K562 (cell line): ENCODE data around the gene HSDL1. TPM values are rescaled to one million over a fixed set of nuclear protein-coding genes. Genes with fewer than 3 reads are reported as not detected.

ENCODE experiments used
- ATAC-seq: fragments of 200-7000 bp; cut with Tn5 transposase; 3 replicates; pipeline ENCODE4 v1.9.1; 2020; ENCODE audit warnings: moderate library complexity
- BruUV-seq: library from RNA; stranded (reverse); fragments of 400-500 nt; replicated peaks from 2 replicates; lab custom pipeline; 2021; lab: Mats Ljungman, UMichigan
- CTCF ChIA-PET: fragments of 300-600 bp; formaldehyde crosslinking; extraction: SDS; loops from one replicate; lab custom pipeline; 2021; ENCODE audit warnings: low intra/inter-chr PET ratio; lab: Yijun Ruan, JAX
- POLR2A ChIA-PET: fragments of 300-600, 350-650 bp; sonication (Branson Sonifier 250); formaldehyde crosslinking; extraction: SDS; loops from one replicate; lab custom pipeline; 2021; ENCODE audit warnings: antibody characterized with exemption, inconsistent platforms; lab: Yijun Ruan, JAX
- DNase-seq, 4 experiments: peaks; one replicate each; pipeline versions ENCODE4 v3.0.0 to v3.0.0-alpha.2; 2011 to 2018; ENCODE audit warnings: low spot score in 3 of 4, mixed read lengths in 3 of 4; ENCODE audit errors: extremely low read depth in 1 of 4
- FAIRE-seq: peaks from 2 replicates; lab custom pipeline; 2011; peaks lifted over from hg19 to GRCh38; lab: Jason Lieb, UNC
- H2AFZ ChIP-seq: 2 replicates; pipeline ENCODE4 v1.6.0; 2011; ENCODE audit warnings: low read depth, low read length, control low read depth, inconsistent platforms
- H3K27ac ChIP-seq: fragments of 200-600 bp; 3 replicates; pipeline ENCODE4 v1.8.0; 2011; ENCODE audit warnings: low read depth, mild to moderate bottlenecking, control low read depth, inconsistent platforms, low read length, moderate library complexity, mixed read lengths; ENCODE audit errors: extremely low read depth
- H3K27me3 ChIP-seq, 2 experiments: fragments of 300-600 bp in 1 of 2; 2 replicates in 1 of 2; 3 replicates in 1 of 2; pipeline versions ENCODE4 v1.6.0 to v1.8.0; 2011; ENCODE audit warnings: inconsistent platforms in 2 of 2, low read length in 2 of 2, mild to moderate bottlenecking in 1 of 2, mixed read lengths in 1 of 2, moderate library complexity in 1 of 2; ENCODE audit not compliant: control insufficient read depth in 2 of 2, insufficient read depth in 2 of 2
- H3K36me3 ChIP-seq: fragments of 300-600 bp; 3 replicates; pipeline ENCODE4 v1.8.0; 2011; ENCODE audit warnings: mild to moderate bottlenecking, low read length, inconsistent platforms; ENCODE audit not compliant: control insufficient read depth, insufficient read depth
- H3K4me1 ChIP-seq, 2 experiments: fragments of 200-600 bp in 1 of 2; replicated peaks in 1 of 2; 2 replicates in 1 of 2; 3 replicates in 1 of 2; pipeline versions ENCODE4 v1.5.1 to v1.8.0; 2011; ENCODE audit warnings: inconsistent platforms in 2 of 2, low read length in 2 of 2, mild to moderate bottlenecking in 1 of 2, mixed read lengths in 1 of 2, moderate library complexity in 1 of 2; ENCODE audit not compliant: control insufficient read depth in 2 of 2, insufficient read depth in 2 of 2
- H3K4me2 ChIP-seq: 2 replicates; pipeline ENCODE4 v1.6.1; 2011; ENCODE audit warnings: low read length, control low read depth, inconsistent platforms, mixed read lengths; ENCODE audit not compliant: insufficient read depth
- H3K4me3 ChIP-seq: fragments of 200-600 bp; sonication (generic), shearing (Covaris generic); 2 replicates; pipeline ENCODE4 v1.5.1; 2016; ENCODE audit warnings: control low read depth, inconsistent platforms
- H3K79me2 ChIP-seq: fragments of 200-600 bp; 3 replicates; pipeline ENCODE4 v1.8.0; 2011; ENCODE audit warnings: low read length, inconsistent platforms; ENCODE audit not compliant: control insufficient read depth, insufficient read depth
- H3K9ac ChIP-seq, 2 experiments: 2 replicates each; pipeline versions ENCODE4 v1.6.0 to v1.6.1; 2011; ENCODE audit warnings: low read depth in 2 of 2, low read length in 2 of 2, control low read depth in 1 of 2, inconsistent platforms in 1 of 2, mild to moderate bottlenecking in 1 of 2, mixed read lengths in 1 of 2; ENCODE audit not compliant: insufficient read depth in 1 of 2
- H3K9me1 ChIP-seq: one replicate; pipeline ENCODE4 v1.6.0; 2011; ENCODE audit warnings: inconsistent platforms, mild to moderate bottlenecking, low read length, moderate library complexity; ENCODE audit not compliant: control insufficient read depth, insufficient read depth
- H3K9me3 ChIP-seq: replicated peaks from 2 replicates; pipeline ENCODE4 v1.5.1; 2011; ENCODE audit warnings: low read depth, low read length, inconsistent platforms; ENCODE audit not compliant: control insufficient read depth, insufficient read depth
- H4K20me1 ChIP-seq: replicated peaks from 2 replicates; pipeline ENCODE4 v1.6.1; 2011; ENCODE audit warnings: low read length, inconsistent platforms, mixed read lengths; ENCODE audit not compliant: control insufficient read depth, insufficient read depth
- BRCA1 ChIP-seq, 2 experiments: fragments of 450-650 bp in 1 of 2; sonication (generic) in 1 of 2; formaldehyde crosslinking in 1 of 2; IDR thresholded peaks; 2 replicates each; pipeline versions ENCODE4 v1.5.0 to v1.6.1; 2017 to 2020; ENCODE audit warnings: mild to moderate bottlenecking in 1 of 2, missing genetic modification reagents in 1 of 2
- CTBP1 ChIP-seq: fragments of 450-650 bp; IDR thresholded peaks from 2 replicates; pipeline ENCODE4 v1.6.1; 2016; ENCODE audit warnings: borderline replicate concordance
- PML ChIP-seq: IDR thresholded peaks from 2 replicates; pipeline ENCODE4 v1.6.1; 2012; ENCODE audit warnings: low read length, inconsistent platforms
- RAD21 ChIP-seq, 2 experiments: fragments of 250-450 bp in 1 of 2; fragments of 450-650 bp in 1 of 2; sonication (Bioruptor Pico) in 1 of 2; formaldehyde crosslinking in 1 of 2; IDR thresholded peaks in 1 of 2; conservative IDR thresholded peaks in 1 of 2; 2 replicates each; pipeline versions ENCODE4 v1.4.0 to v1.8.0; 2020 to 2022; ENCODE audit warnings: mild to moderate bottlenecking in 2 of 2, moderate library complexity in 1 of 2
- WGBS: fragments of 100-300 bp; shearing (Covaris generic); methylation state at CpG from one replicate; pipeline ENCODE4 v1.1.6; 2016; ENCODE audit warnings: low coverage, mixed read lengths; ENCODE audit not compliant: insufficient coverage; ENCODE audit errors: missing lambda C conversion rate; 5-methylcytosine and 5-hydroxymethylcytosine counted together
- in situ Hi-C: fragments of 300-500 bp; cut with MboI; formaldehyde crosslinking; loops from 4 replicates; pipeline ENCODE4 v1.15.0; 2018; ENCODE audit warnings: inconsistent platforms, mixed read lengths
- intact Hi-C: fragments of 100-400 bp; cut with micrococcal nuclease; formaldehyde crosslinking; loops from 2 replicates; pipeline ENCODE4 v1.14.2; 2022
- polyA plus RNA-seq, 8 experiments: library from polyadenylated mRNA; depleted of rRNA in 4 of 8; stranded (reverse) in 5 of 8; unstranded in 3 of 8; fragments of >200 nt; fragmentation: Nextera tagmentation in 2 of 8; fragmentation: Illumina TruSeq in 1 of 8; extraction: Ambion mirVana in 2 of 8; extraction: Trizol in 1 of 8; gene quantifications; 2 replicates each; pipeline versions ENCODE4 v1.2.1 to v1.2.3, GENCODE V29; 2011 to 2014; ENCODE audit warnings: inconsistent platforms in 1 of 8, missing spikeins in 1 of 8
- total RNA-seq, 7 experiments: library from RNA; depleted of rRNA in 6 of 7; stranded (reverse); fragments of >200 nt in 6 of 7; fragmentation: Illumina TruSeq in 2 of 7; extraction: Trizol in 2 of 7; gene quantifications; 2 replicates each; pipeline versions ENCODE4 v1.2.1 to v1.2.3, GENCODE V29; 2011 to 2021; ENCODE audit warnings: low replicate concordance in 1 of 7
- TF ChIP-seq, protein P1 (sequence below), 3 experiments: IDR thresholded peaks in 2 of 3; conservative IDR thresholded peaks in 1 of 3; 2 replicates each; pipeline ENCODE4 v1.5.1; 2011 to 2012; ENCODE audit warnings: low read length in 3 of 3, mild to moderate bottlenecking in 3 of 3, control low read depth in 2 of 3, improper control_type of control experiment in 1 of 3, inconsistent platforms in 1 of 3, low read depth in 1 of 3, mixed read lengths in 1 of 3, moderate library complexity in 1 of 3; ENCODE audit not compliant: insufficient read depth in 2 of 3

Gene HSDL1
- total and polyA plus RNA-seq, 9 of the 15 experiments (the other 6 are each of a cell fraction or from before 2014, with no cell fraction given), result 14.8 to 41.2 (median 27.7) TPM

GRCh38 chr16:84169765-84170310 is 24.9 kb upstream of the HSDL1 start:
- no peak for FAIRE-seq
- intact Hi-C loops, result no loop called here
- H3K27me3 ChIP-seq, result peaks cover 31 to 55% of the 10 kb centered on the region in 2 experiments
- BruUV-seq, result no TSS peak
- ATAC-seq, result peak; percentile 51
- peak overlapping the region; percentile 34; the same call in 1 of the 2 replicates for H2AFZ ChIP-seq
- POLR2A ChIA-PET, result interaction anchor here (0.7 to 1.3 kb wide), 9 partner anchors 9 to 53 kb away, joined by 3 to 4 read pairs (median 3); partner anchors contain the start of genes MBTPS1 and TAF1C
- H3K4me2 ChIP-seq, result no peak overlapping the region; the same call in 1 of the 2 replicates
- 11% methylated on average over 11 of the region's 11 CpGs for WGBS
- no peaks in the 10 kb centered on the region for H3K36me3 ChIP-seq
- H3K4me1 ChIP-seq, result peaks cover 2 to 12% of the 10 kb centered on the region in 2 experiments; a peak in 3 of 5 replicates
- H3K27ac ChIP-seq, result no peak overlapping the region
- TF ChIP-seq, protein P1, sequence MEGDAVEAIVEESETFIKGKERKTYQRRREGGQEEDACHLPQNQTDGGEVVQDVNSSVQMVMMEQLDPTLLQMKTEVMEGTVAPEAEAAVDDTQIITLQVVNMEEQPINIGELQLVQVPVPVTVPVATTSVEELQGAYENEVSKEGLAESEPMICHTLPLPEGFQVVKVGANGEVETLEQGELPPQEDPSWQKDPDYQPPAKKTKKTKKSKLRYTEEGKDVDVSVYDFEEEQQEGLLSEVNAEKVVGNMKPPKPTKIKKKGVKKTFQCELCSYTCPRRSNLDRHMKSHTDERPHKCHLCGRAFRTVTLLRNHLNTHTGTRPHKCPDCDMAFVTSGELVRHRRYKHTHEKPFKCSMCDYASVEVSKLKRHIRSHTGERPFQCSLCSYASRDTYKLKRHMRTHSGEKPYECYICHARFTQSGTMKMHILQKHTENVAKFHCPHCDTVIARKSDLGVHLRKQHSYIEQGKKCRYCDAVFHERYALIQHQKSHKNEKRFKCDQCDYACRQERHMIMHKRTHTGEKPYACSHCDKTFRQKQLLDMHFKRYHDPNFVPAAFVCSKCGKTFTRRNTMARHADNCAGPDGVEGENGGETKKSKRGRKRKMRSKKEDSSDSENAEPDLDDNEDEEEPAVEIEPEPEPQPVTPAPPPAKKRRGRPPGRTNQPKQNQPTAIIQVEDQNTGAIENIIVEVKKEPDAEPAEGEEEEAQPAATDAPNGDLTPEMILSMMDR (IDR thresholded peaks at IDR 0.05 in 2 of 3, conservative IDR thresholded peaks at IDR 0.05 in 1 of 3; ENCODE audit: insufficient read depth in 2 of 3, low read depth in 1 of 3, low read length in 3 of 3), result peak in 1 of 3 experiments; percentile 15; a peak in 1 of 6 replicates
- peak; percentile 31; the same call in 1 of the 2 replicates for TF ChIP-seq CTBP1
- peak in 1 of 2 experiments; percentile 23; a peak in 1 of 4 replicates for TF ChIP-seq RAD21 (CRISPR knock-in tag; conservative IDR thresholded peaks at IDR 0.05 in 1 of 2, IDR thresholded peaks at IDR 0.05 in 1 of 2)
- no peak for TF ChIP-seq BRCA1 (IDR thresholded peaks at IDR 0.05)
- TF ChIP-seq BRCA1 (CRISPR knock-in tag; IDR thresholded peaks at IDR 0.05), result no peak
- no peak for TF ChIP-seq PML
- TF ChIP-seq, all 486 proteins: peak for 3
- H3K9me1 ChIP-seq, result no peaks in the 10 kb centered on the region
- H3K4me3 ChIP-seq, result no peak overlapping the region
- H3K79me2 ChIP-seq, result no peaks in the 10 kb centered on the region
- DNase-seq, result no peak
- no peaks in the 10 kb centered on the region for H3K9me3 ChIP-seq
- CTCF ChIA-PET, result interaction anchor here (0.6 kb wide), 2 partner anchors 192 to 308 kb away, joined by 3 to 4 read pairs; no protein-coding TSS in a partner anchor
- peak overlapping the region in 1 of 2 experiments; percentile 36; a peak in 1 of 4 replicates for H3K9ac ChIP-seq
- in situ Hi-C loops, result loop anchor here (5.0 kb wide), 1 partner anchor 88 kb away; no protein-coding TSS in a partner anchor
- no peaks in the 10 kb centered on the region for H4K20me1 ChIP-seq
